AG04450 (cell line): ENCODE results near the gene GKAP1. TPM values are rescaled to one million over a fixed set of nuclear protein-coding genes. Genes with fewer than 3 reads are reported as not detected.
"Not testable (repeated sequence)": the region's sequence is repeated elsewhere in the genome, so short reads cannot be mapped to it uniquely, and the experiment has no call there.

ENCODE experiments used
- CTCF ChIA-PET: fragments of 300-600, 350-600 bp; formaldehyde crosslinking; extraction: SDS; loops from one replicate; lab custom pipeline; 2022; ENCODE audit warnings: antibody characterized with exemption, inconsistent platforms; lab: Charles Lee
- POLR2A ChIA-PET: fragments of 350-600 bp; formaldehyde crosslinking; extraction: SDS; loops from one replicate; lab custom pipeline; 2021; ENCODE audit warnings: antibody characterized with exemption, inconsistent platforms; lab: Yijun Ruan, JAX
- DNase-seq: peaks from one replicate; pipeline ENCODE4 v3.0.0-alpha.2; 2011; ENCODE audit warnings: low read depth, low spot score
- H3K27ac ChIP-seq: one replicate; pipeline ENCODE4 v1.5.1; 2012; ENCODE audit warnings: low read depth, low read length, control low read depth
- H3K27me3 ChIP-seq: one replicate; pipeline ENCODE4 v1.6.0; 2012; ENCODE audit warnings: low read length; ENCODE audit not compliant: control insufficient read depth, insufficient read depth
- H3K4me3 ChIP-seq: 2 replicates; pipeline ENCODE4 v1.5.1; 2011; ENCODE audit warnings: mild to moderate bottlenecking, low read depth, low read length, control low read depth
- H3K9me3 ChIP-seq: 2 replicates; pipeline ENCODE4 v1.5.1; 2012; ENCODE audit warnings: low read length; ENCODE audit not compliant: control insufficient read depth, insufficient read depth
- polyA plus RNA-seq: library from polyadenylated mRNA; depleted of rRNA; stranded (reverse); fragments of >200 nt; gene quantifications from 2 replicates; pipeline ENCODE4 v1.2.3, GENCODE V29; 2011
- TF ChIP-seq, protein P1 (sequence below): IDR thresholded peaks from 2 replicates; pipeline ENCODE4 v1.5.1; 2011; ENCODE audit warnings: low read depth, low read length, control low read depth, inconsistent platforms

Gene GKAP1
- polyA plus RNA-seq, 1 experiment, result 4.7 TPM

GRCh38 chr9:83733739-83734138 is 83.8 kb downstream of the GKAP1 start:
- CTCF ChIA-PET, result no interaction called here
- TF ChIP-seq, protein P1, sequence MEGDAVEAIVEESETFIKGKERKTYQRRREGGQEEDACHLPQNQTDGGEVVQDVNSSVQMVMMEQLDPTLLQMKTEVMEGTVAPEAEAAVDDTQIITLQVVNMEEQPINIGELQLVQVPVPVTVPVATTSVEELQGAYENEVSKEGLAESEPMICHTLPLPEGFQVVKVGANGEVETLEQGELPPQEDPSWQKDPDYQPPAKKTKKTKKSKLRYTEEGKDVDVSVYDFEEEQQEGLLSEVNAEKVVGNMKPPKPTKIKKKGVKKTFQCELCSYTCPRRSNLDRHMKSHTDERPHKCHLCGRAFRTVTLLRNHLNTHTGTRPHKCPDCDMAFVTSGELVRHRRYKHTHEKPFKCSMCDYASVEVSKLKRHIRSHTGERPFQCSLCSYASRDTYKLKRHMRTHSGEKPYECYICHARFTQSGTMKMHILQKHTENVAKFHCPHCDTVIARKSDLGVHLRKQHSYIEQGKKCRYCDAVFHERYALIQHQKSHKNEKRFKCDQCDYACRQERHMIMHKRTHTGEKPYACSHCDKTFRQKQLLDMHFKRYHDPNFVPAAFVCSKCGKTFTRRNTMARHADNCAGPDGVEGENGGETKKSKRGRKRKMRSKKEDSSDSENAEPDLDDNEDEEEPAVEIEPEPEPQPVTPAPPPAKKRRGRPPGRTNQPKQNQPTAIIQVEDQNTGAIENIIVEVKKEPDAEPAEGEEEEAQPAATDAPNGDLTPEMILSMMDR, result no peak
- Histone ChIP-seq H3K27ac (no peak overlapping the region), H3K27me3 (no peaks in the 10 kb centered on the region), H3K9me3 (no peaks in the 10 kb centered on the region), H3K4me3 (no peak overlapping the region)
- DNase-seq, result no peak
- POLR2A ChIA-PET, result no interaction called here

DNA sequence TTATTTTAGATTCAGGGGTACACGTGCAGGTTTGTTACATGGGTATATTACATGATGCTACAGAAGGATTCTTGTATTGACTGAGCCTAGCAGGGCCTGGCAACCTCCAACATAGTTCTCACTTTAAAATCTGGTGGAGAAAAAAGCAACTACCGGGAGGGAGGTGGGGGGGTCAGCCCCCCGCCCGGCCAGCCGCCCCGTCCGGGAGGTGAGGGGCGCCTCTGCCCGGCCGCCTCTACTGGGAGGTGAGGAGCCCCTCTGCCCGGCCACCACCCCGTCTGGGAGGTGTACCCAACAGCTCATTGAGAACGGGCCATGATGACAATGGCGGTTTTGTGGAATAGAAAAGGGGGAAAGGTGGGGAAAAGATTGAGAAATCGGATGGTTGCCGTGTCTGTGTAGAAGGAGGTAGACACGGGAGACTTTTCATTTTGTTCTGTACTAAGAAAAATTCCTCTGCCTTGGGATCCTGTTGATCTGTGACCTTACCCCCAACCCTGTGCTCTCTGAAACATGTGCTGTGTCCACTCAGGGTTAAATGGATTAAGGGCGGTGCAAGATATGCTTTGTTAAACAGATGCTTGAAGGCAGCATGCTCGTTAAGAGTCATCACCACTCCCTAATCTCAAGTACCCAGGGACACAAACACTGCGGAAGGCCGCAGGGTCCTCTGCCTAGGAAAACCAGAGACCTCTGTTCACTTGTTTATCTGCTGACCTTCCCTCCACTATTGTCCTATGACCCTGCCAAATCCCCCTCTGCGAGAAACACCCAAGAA is 88.8 kb downstream of the GKAP1 start:
- H3K9me3 ChIP-seq, POLR2A ChIA-PET, DNase-seq, H3K27me3 ChIP-seq, CTCF ChIA-PET, H3K4me3 ChIP-seq, H3K27ac ChIP-seq: not testable (repeated sequence)

GRCh38 chr9:83724436-83724835 is 93.1 kb downstream of the GKAP1 start:
- ChIA-PET POLR2A (no interaction called here), CTCF (no interaction called here)
- H3K27me3 ChIP-seq, result peaks cover 4% of the 10 kb centered on the region
- H3K9me3 ChIP-seq, result no peaks in the 10 kb centered on the region
- no peak overlapping the region for H3K4me3 ChIP-seq
- DNase-seq, result no peak
- TF ChIP-seq, protein P1, result no peak
- no peak overlapping the region for H3K27ac ChIP-seq

GRCh38 chr9:83722726-83723495 is 94.7 kb downstream of the GKAP1 start:
- H3K27ac ChIP-seq, result no peak overlapping the region
- TF ChIP-seq, protein P1, result no peak
- DNase-seq, result no peak
- H3K9me3 ChIP-seq, result no peaks in the 10 kb centered on the region
- no peak overlapping the region for H3K4me3 ChIP-seq
- H3K27me3 ChIP-seq, result peaks cover 4% of the 10 kb centered on the region
- CTCF ChIA-PET, result no interaction called here
- POLR2A ChIA-PET, result no interaction called here

DNA sequence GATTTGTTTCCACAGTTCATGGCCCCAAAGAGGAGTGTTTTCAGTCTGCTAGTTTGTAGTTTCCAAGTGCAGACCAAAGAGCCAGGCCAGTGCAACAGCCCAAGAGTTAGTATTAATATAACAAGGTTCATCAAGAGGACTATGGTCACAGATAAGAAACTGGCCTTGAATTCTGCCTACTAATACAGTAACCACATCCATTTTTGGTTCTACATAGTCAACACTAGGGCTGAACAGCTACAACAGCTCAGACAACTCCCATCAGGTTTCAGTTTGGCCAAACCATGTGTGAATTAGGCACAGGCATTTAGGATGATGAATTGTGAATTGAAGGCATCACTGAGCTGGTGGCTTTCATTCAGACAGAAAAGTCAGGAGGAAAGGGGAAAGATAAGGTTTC is 96.1 kb downstream of the GKAP1 start:
- no peak overlapping the region for H3K4me3 ChIP-seq
- no peak for DNase-seq
- H3K27me3 ChIP-seq, result peaks cover 4% of the 10 kb centered on the region
- TF ChIP-seq, protein P1, result no peak
- H3K9me3 ChIP-seq, result no peaks in the 10 kb centered on the region
- no peak overlapping the region for H3K27ac ChIP-seq
- ChIA-PET POLR2A (no interaction called here), CTCF (no interaction called here)
